Hepatocyte (in vitro differentiated cells): ENCODE results near the gene NTN4. TPM values are rescaled to one million over a fixed set of nuclear protein-coding genes. Genes with fewer than 3 reads are reported as not detected.

Experiments used
- DNase-seq: peaks from one replicate; pipeline ENCODE4 v3.0.0-alpha.2; 2016; ENCODE audit warnings: low spot score
- H2AFZ ChIP-seq: fragments of 200-600 bp; sonication (generic); 2 replicates; pipeline ENCODE4 v1.6.0; 2016; ENCODE audit warnings: antibody characterized with exemption, mild to moderate bottlenecking
- H3K27ac ChIP-seq: fragments of 200-600 bp; sonication (generic); 2 replicates; pipeline ENCODE4 v1.5.1; 2016; ENCODE audit warnings: mild to moderate bottlenecking
- H3K27me3 ChIP-seq: fragments of 200-600 bp; sonication (generic); 2 replicates; pipeline ENCODE4 v1.6.1; 2016
- H3K36me3 ChIP-seq: fragments of 200-600 bp; sonication (generic); replicated peaks from 2 replicates; pipeline ENCODE4 v1.5.1; 2016; ENCODE audit warnings: low read depth; ENCODE audit not compliant: insufficient read depth
- H3K4me1 ChIP-seq: fragments of 200-600 bp; sonication (generic); 2 replicates; pipeline ENCODE4 v1.5.1; 2016; ENCODE audit warnings: mild to moderate bottlenecking, moderate library complexity; ENCODE audit not compliant: insufficient read depth
- H3K4me2 ChIP-seq: fragments of 200-600 bp; sonication (generic); 2 replicates; pipeline ENCODE4 v1.6.0; 2016
- H3K4me3 ChIP-seq: fragments of 200-600 bp; sonication (generic); 2 replicates; pipeline ENCODE4 v1.5.1; 2016; ENCODE audit warnings: mild to moderate bottlenecking
- H3K79me2 ChIP-seq: fragments of 200-600 bp; sonication (generic); 2 replicates; pipeline ENCODE4 v1.6.0; 2017; ENCODE audit warnings: mild to moderate bottlenecking
- H3K9me2 ChIP-seq: fragments of 200-600 bp; sonication (generic); replicated peaks from 2 replicates; pipeline ENCODE4 v1.6.0; 2017; ENCODE audit warnings: mild to moderate bottlenecking; ENCODE audit not compliant: insufficient read depth
- H3K9me3 ChIP-seq: fragments of 200-600 bp; sonication (generic); 2 replicates; pipeline ENCODE4 v1.5.1; 2016; ENCODE audit warnings: low read depth, mild to moderate bottlenecking
- H4K20me1 ChIP-seq: fragments of 200-600 bp; sonication (generic); 2 replicates; pipeline ENCODE4 v1.6.0; 2016; ENCODE audit warnings: mild to moderate bottlenecking; ENCODE audit not compliant: insufficient read depth, poor library complexity, severe bottlenecking
- CTCF ChIP-seq: fragments of 200-600 bp; sonication (generic); IDR thresholded peaks from 2 replicates; pipeline ENCODE4 v1.5.1; 2016; ENCODE audit warnings: antibody characterized with exemption, mild to moderate bottlenecking; ENCODE audit not compliant: poor library complexity
- EZH2 ChIP-seq: fragments of 200-600 bp; sonication (generic); IDR thresholded peaks from 2 replicates; pipeline ENCODE4 v1.6.1; 2016; ENCODE audit warnings: antibody characterized with exemption, mild to moderate bottlenecking, borderline replicate concordance
- EZH2phosphoT487 ChIP-seq: fragments of 200-600 bp; sonication (generic); IDR thresholded peaks from one replicate; pipeline ENCODE4 v1.6.1; 2018; ENCODE audit warnings: antibody characterized with exemption, mild to moderate bottlenecking, low read depth, moderate library complexity; ENCODE audit not compliant: unreplicated experiment, severe bottlenecking
- WGBS: methylation state at CpG from one replicate; pipeline ENCODE4 v1.1.6; 2016; ENCODE audit warnings: low lambda C conversion rate; ENCODE audit errors: missing lambda C conversion rate; 5-methylcytosine and 5-hydroxymethylcytosine counted together
- polyA plus RNA-seq: library from polyadenylated mRNA; unstranded; fragments of >200 nt; fragmentation: Nextera tagmentation; extraction: Ambion mirVana; gene quantifications from 2 replicates; pipeline ENCODE4 v1.2.1, GENCODE V29; 2016
- total RNA-seq: library from RNA; depleted of rRNA; stranded (reverse); fragments of >200 nt; gene quantifications from 2 replicates; pipeline ENCODE4 v1.2.3, GENCODE V29; 2014

NTN4 gene
- total and polyA plus RNA-seq, 2 experiments from 2014 or later = 20.2 to 37.0 TPM

DNA sequence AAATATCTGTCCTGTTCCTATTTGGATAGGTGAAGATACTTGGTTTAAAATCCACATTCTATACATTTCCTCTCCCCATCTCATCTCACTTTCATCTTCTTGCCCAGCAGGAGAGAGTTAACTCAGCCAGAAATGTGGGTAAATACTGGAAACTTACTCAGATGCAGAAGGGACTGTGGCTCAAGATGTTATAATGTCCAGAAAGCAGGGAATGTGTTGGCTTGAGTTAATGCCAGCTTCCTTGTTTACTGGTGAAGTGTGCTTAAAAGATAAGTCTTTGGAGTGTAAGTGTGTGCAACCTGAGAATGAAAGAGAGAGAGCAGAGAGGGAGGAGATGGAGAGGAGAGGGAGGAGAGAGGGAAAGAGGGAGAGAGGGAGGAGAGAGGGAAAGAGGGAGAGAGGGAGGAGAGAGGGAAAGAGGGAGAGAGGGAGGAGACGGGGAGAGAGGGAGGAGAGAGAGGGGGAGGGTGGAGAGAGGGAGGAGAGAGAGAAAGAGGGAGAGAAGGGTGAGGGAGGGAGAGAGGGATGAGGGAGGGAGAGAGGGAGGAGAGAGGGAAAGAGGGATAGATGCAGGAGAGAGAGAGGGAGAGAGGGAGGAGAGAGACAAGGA, 46.2 kb upstream of the NTN4 start:
- no peaks in the 10 kb centered on the region for H4K20me1 ChIP-seq
- no CpG with 5 or more reads among the region's 1 CpG for WGBS
- no peaks in the 10 kb centered on the region for H3K9me3 ChIP-seq
- DNase-seq = no peak
- H3K9me2 ChIP-seq = no peaks in the 10 kb centered on the region
- no peaks in the 10 kb centered on the region for H3K36me3 ChIP-seq
- H3K79me2 ChIP-seq = no peaks in the 10 kb centered on the region
- no peaks in the 10 kb centered on the region for H3K27me3 ChIP-seq
- peaks cover 2% of the 10 kb centered on the region for H3K4me1 ChIP-seq
- no peak overlapping the region for H3K4me2 ChIP-seq
- H3K27ac ChIP-seq = no peak overlapping the region
- TF ChIP-seq EZH2 = no peak
- H2AFZ ChIP-seq = no peak overlapping the region
- H3K4me3 ChIP-seq = no peak overlapping the region

DNA sequence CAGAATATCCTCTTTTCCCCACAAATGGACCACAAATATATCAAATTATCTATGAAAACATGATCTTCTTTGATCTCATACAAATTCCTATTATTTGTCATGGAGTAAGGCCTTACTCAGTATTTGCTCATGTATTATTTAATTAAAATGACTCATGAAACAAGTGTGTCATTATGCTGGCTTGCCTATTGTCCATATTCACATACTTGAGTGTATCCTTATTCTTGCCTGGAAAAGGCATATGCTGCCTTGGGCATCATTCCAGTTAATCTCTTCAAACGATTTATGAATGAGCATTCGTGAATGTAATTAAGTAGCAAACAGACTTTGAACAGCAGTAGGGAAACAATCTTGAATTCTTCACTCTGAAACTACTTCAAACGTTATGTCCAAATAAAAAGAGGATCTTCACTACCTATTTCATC, 45.6 kb upstream of the NTN4 start:
- Histone ChIP-seq H4K20me1 (no peaks in the 10 kb centered on the region), H3K4me1 (peaks cover 2% of the 10 kb centered on the region), H3K9me3 (no peaks in the 10 kb centered on the region), H3K27ac (no peak overlapping the region), H3K36me3 (no peaks in the 10 kb centered on the region), H3K4me3 (no peak overlapping the region), H3K4me2 (no peak overlapping the region), H3K9me2 (no peaks in the 10 kb centered on the region), H3K79me2 (no peaks in the 10 kb centered on the region), H2AFZ (no peak overlapping the region), H3K27me3 (no peaks in the 10 kb centered on the region)
- no peak for DNase-seq
- WGBS = 28% methylated on average over 3 of the region's 3 CpGs
- no peak for TF ChIP-seq CTCF
- TF ChIP-seq EZH2 = no peak
- no peak for TF ChIP-seq EZH2phosphoT487

- 90% methylated on average over 1 of the region's 1 CpG for WGBS
These were observed 44.0 kb upstream of the NTN4 start for GRCh38 chr12:95834572-95834971.

More at GRCh38 chr12:95834572-95834971, 44.0 kb upstream of the NTN4 start:
- TF ChIP-seq CTCF = no peak
- no peak for TF ChIP-seq EZH2
- TF ChIP-seq EZH2phosphoT487 = no peak
- no peak overlapping the region for H2AFZ ChIP-seq
- H3K79me2 ChIP-seq = no peaks in the 10 kb centered on the region
- H3K4me2 ChIP-seq = no peak overlapping the region
- H3K4me1 ChIP-seq = peaks cover 2% of the 10 kb centered on the region
- H3K27me3 ChIP-seq = no peaks in the 10 kb centered on the region
- H3K4me3 ChIP-seq = no peak overlapping the region
- no peaks in the 10 kb centered on the region for H4K20me1 ChIP-seq
- H3K36me3 ChIP-seq = no peaks in the 10 kb centered on the region
- H3K27ac ChIP-seq = no peak overlapping the region
- DNase-seq = no peak
- no peaks in the 10 kb centered on the region for H3K9me3 ChIP-seq
- no peaks in the 10 kb centered on the region for H3K9me2 ChIP-seq
